Bronchial epithelial cell (primary cell): ENCODE results near the gene LSAMP. TPM values are rescaled to one million over a fixed set of nuclear protein-coding genes. Genes with fewer than 3 reads are reported as not detected.

Experiments
- DNase-seq: peaks from one replicate; pipeline ENCODE4 v3.0.0-alpha.2; 2010; ENCODE audit warnings: low read depth
- FAIRE-seq: peaks from 2 replicates; lab custom pipeline; 2011; peaks lifted over from hg19 to GRCh38; lab: Jason Lieb, UNC
- H3K27me3 ChIP-seq: 2 replicates; pipeline ENCODE4 v1.5.1; 2011; ENCODE audit warnings: low read length; ENCODE audit not compliant: control insufficient read depth, insufficient read depth
- H3K36me3 ChIP-seq: 2 replicates; pipeline ENCODE4 v1.5.1; 2011; ENCODE audit warnings: low read length; ENCODE audit not compliant: control insufficient read depth, insufficient read depth
- H3K4me3 ChIP-seq: 2 replicates; pipeline ENCODE4 v1.5.1; 2011; ENCODE audit warnings: mild to moderate bottlenecking, low read depth, low read length, control low read depth
- total RNA-seq: library from RNA; depleted of rRNA; stranded (reverse); fragments of >200 nt; gene quantifications from 2 replicates; pipeline ENCODE4 v1.2.1, GENCODE V29; 2014
- TF ChIP-seq, protein P1 (sequence below): IDR thresholded peaks from 2 replicates; pipeline ENCODE4 v1.5.1; 2011; ENCODE audit warnings: mild to moderate bottlenecking, moderate library complexity, low read length, control low read depth, inconsistent platforms; ENCODE audit not compliant: insufficient read depth, severe bottlenecking

LSAMP gene
- total RNA-seq, 1 donor from 2014 or later = 0.26 TPM

DNA sequence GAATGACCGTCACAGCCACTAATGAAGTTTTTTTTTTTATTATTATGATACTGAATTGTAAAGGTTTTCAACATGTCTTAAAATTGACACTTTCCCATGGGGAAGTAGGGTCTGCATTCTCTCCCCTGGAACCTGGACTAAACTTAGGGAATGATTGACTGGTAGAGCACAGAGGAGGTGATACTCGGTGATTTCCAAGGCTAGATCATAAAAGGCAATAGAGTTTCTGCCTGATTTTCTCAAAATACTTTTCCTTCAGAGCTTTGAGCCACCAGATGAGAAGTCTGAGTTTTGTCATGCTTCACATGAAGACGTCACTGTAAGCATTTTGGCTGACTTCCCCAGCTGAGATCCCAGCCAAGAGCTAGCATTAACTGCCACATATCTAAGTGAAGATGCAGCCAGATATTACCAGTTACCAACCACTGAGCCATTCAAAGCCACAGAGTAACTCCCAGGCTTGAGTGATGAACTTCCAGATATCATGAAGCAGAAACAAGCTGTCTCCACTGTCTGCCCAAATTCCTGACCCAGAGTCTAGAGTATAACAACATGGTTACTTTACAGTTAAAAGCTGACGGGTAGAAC is 105.8 kb downstream of the LSAMP start:
- TF ChIP-seq, protein P1, sequence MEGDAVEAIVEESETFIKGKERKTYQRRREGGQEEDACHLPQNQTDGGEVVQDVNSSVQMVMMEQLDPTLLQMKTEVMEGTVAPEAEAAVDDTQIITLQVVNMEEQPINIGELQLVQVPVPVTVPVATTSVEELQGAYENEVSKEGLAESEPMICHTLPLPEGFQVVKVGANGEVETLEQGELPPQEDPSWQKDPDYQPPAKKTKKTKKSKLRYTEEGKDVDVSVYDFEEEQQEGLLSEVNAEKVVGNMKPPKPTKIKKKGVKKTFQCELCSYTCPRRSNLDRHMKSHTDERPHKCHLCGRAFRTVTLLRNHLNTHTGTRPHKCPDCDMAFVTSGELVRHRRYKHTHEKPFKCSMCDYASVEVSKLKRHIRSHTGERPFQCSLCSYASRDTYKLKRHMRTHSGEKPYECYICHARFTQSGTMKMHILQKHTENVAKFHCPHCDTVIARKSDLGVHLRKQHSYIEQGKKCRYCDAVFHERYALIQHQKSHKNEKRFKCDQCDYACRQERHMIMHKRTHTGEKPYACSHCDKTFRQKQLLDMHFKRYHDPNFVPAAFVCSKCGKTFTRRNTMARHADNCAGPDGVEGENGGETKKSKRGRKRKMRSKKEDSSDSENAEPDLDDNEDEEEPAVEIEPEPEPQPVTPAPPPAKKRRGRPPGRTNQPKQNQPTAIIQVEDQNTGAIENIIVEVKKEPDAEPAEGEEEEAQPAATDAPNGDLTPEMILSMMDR = no peak
- no peaks in the 10 kb centered on the region for H3K27me3 ChIP-seq
- H3K36me3 ChIP-seq = no peaks in the 10 kb centered on the region
- no peak overlapping the region for H3K4me3 ChIP-seq
- DNase-seq (no peak), FAIRE-seq (no peak)

DNA sequence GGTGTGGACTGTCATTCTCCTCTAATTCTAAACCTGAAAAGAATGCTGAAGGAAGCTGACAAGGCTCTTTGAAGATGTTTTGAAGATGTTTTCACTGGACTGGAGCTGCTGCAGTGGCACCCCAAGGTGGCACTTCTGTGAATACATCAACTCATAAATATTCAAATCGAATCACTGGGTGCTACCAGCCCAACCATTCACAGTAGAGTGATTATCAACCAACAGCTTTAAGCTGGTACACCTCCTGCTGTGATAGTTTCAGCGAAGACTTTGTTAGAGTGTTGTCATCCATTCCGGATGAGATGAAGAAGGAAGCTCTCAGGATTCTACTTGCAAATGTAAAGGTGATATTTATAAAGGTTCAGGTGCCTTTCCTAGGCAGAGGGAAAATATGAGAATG is 106.6 kb downstream of the LSAMP start:
- H3K27me3 ChIP-seq = no peaks in the 10 kb centered on the region
- FAIRE-seq = no peak
- TF ChIP-seq, protein P1 = no peak
- DNase-seq = no peak
- no peaks in the 10 kb centered on the region for H3K36me3 ChIP-seq
- H3K4me3 ChIP-seq = no peak overlapping the region

DNA sequence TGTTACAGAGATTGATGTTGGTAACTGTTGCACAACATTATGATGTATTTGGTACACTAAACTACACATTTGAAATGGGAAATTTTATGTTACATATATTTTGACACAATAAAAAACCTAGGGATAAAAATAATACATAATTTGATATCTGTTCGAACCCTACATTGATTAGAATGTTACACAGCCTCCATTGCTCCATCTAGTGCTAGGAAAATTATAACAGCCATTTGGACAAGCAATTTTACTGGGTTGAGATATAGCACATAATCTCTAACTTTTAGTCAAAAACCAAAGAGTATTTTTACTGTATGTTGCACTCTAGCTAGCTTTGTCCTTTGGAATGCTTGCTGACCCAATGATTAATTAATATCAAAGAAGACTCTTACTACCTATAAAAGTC is 108.1 kb downstream of the LSAMP start:
- no peak for DNase-seq
- TF ChIP-seq, protein P1 = no peak
- FAIRE-seq = no peak
- no peak overlapping the region for H3K4me3 ChIP-seq
- no peaks in the 10 kb centered on the region for H3K36me3 ChIP-seq
- H3K27me3 ChIP-seq = no peaks in the 10 kb centered on the region

DNA sequence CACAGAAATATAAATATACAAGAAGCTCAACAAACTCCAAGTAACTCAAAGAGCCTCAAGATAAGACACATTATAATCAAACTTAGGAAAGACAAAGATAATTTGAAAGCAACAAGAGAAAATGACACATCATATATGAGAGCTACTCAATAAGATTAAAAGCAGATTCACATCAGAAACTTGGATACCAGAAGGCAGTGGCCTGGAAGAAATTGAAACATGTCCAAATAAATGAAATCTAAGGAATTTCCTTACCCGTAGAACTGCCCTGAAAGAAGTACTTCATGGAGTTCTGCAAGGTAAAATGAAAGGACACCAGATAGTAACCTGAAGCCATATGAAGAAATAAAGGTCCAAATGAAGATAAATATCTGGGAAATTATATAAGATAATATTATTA is 113.9 kb downstream of the LSAMP start:
- TF ChIP-seq, protein P1 = no peak
- FAIRE-seq (no peak), DNase-seq (no peak)
- Histone ChIP-seq H3K27me3 (no peaks in the 10 kb centered on the region), H3K36me3 (no peaks in the 10 kb centered on the region), H3K4me3 (no peak overlapping the region)

DNA sequence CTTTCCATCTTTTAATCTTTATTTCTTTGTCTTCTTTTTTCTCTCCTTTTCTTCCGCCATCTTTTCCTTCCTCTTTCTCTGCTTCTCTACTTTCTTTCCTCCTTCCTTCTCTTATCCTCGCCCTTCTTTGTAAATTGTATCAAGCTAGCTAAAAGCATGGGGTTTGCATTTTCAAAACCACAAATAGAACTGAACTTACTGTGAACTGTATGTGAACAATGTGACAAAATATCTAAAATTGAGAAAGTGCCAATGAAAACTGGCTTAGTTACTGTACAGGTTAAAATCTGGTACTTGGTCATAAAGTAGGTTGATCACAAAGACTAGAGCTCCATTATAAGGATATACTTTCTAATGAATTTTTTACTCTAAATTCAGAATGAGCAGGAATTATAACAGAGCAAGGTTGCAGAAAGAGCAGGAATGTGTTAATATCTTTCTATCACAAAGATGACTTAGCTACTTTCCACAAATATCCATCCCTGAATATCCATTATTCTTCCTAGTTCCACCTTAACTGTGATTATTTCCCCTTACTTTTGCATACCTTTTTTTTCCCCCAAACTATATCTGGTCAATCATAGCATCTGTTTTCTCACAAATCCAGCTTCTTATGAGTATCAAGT is 122.4 kb downstream of the LSAMP start:
- H3K27me3 ChIP-seq = no peaks in the 10 kb centered on the region
- no peak for DNase-seq
- TF ChIP-seq, protein P1 = no peak
- FAIRE-seq = no peak
- H3K4me3 ChIP-seq = no peak overlapping the region
- H3K36me3 ChIP-seq = no peaks in the 10 kb centered on the region

DNA sequence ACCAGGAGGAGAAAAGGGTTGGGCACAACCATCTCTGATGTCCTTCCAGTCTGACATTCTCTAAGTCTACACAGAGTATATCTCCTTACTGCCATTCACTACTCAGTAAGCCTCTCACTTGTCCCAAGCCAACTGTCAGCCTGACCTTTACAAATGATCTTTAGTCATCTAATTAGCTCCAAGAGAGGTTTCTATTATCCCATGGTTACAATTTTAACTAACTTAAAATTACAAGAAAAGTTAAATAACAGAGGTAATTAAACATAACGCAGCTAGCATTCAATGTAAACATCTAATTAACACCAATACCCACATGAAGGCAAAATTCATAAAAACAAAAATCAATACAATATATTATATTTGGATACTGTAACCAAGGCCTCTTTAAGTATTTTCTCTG is 126.9 kb downstream of the LSAMP start:
- FAIRE-seq (no peak), DNase-seq (no peak)
- H3K4me3 ChIP-seq = no peak overlapping the region
- H3K36me3 ChIP-seq = no peaks in the 10 kb centered on the region
- H3K27me3 ChIP-seq = no peaks in the 10 kb centered on the region
- TF ChIP-seq, protein P1 = no peak
